Measurements from ENCODE around the gene PARD6B.
"Not testable (repeated sequence)": the region's sequence is repeated elsewhere in the genome, so short reads cannot be mapped to it uniquely, and the experiment has no call there.

The PARD6B gene

GRCh38 chr20:50774515-50774914 lies 43.1 kb downstream of the PARD6B start:
- ATAC-seq (no peak), DNase-seq (no peak)

- ATAC-seq (no peak), DNase-seq (no peak)
Observed at GRCh38 chr20:50776122-50776817, 44.9 kb downstream of the PARD6B start.

DNA sequence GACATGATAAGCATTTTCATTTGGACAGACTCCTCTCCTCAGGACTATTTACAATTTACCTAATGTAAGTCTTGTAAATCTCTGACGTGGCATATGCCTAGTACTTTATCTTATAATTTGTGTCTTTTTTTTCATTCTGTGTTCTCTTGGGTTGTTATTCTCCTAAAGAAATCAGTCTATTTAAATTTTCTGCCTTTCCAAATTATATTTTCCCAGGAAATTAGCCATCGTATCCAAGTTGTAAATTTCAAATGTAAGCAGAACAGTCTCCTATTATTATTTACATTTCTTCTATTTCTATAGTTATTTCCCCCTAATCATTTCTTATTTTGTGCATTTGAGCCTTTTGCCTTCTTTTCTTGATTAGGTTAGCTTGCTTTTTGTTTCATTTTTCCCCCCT lies 46.0 kb downstream of the PARD6B start:
- DNase-seq (no peak), ATAC-seq (no peak)

- ATAC-seq, DNase-seq: not testable (repeated sequence)
Observed at GRCh38 chr20:50778994-50779393, 47.6 kb downstream of the PARD6B start.

DNA sequence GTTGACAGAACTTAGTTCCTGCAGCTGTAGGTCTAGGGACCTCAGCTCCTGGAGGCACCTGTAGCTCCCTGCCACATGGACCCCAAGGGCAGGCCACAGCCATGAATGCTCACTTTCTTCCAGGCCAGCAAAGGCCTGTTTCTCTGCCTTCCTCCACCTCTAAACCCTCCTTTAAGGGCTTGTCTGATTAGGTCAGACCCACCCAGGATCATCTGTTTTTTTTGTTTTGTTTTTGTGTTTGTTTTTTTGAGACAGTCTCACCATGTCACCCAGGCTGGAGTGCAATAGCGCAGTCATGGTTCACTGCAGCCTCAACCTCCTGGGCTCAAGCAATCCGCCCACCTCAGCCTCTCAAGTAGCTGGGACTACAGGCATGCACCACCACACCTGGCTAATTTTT lies 52.0 kb downstream of the PARD6B start:
- no peak for ATAC-seq

GRCh38 chr20:50783903-50784302 lies 52.5 kb downstream of the PARD6B start:
- ATAC-seq: no peak

More for the DNA sequence above, 52.0 kb downstream of the PARD6B start:
- no peak for DNase-seq

DNA sequence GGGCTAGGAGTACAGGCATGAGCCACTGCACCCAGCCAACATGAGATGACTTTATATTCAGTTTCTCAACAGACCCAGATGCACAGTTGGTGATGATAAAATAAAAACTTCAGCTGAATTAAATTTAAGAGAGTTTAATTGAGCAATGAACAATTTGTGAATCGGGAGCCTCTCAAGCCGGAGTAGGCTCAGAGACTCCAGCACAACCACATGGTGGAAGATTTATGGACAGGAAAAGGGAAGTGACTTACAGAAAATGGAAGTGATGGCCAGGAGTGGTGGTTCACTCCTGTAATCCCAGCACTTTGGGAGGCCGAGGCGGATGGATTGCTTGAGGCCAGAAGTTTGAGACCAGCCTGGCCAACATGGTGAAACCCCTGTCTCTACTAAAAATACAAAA lies 53.1 kb downstream of the PARD6B start:
- ATAC-seq (no peak), DNase-seq (no peak)

More at GRCh38 chr20:50783903-50784302, 52.5 kb downstream of the PARD6B start:
- no peak for DNase-seq

- ATAC-seq (no peak), DNase-seq (no peak)
Observed at GRCh38 chr20:50786703-50787102, 55.3 kb downstream of the PARD6B start.

- ATAC-seq (no peak), DNase-seq (no peak)
Observed at GRCh38 chr20:50787181-50787580, 55.8 kb downstream of the PARD6B start.

GRCh38 chr20:50788045-50788991 lies 56.9 kb downstream of the PARD6B start:
- ATAC-seq (no peak), DNase-seq (no peak)

DNA sequence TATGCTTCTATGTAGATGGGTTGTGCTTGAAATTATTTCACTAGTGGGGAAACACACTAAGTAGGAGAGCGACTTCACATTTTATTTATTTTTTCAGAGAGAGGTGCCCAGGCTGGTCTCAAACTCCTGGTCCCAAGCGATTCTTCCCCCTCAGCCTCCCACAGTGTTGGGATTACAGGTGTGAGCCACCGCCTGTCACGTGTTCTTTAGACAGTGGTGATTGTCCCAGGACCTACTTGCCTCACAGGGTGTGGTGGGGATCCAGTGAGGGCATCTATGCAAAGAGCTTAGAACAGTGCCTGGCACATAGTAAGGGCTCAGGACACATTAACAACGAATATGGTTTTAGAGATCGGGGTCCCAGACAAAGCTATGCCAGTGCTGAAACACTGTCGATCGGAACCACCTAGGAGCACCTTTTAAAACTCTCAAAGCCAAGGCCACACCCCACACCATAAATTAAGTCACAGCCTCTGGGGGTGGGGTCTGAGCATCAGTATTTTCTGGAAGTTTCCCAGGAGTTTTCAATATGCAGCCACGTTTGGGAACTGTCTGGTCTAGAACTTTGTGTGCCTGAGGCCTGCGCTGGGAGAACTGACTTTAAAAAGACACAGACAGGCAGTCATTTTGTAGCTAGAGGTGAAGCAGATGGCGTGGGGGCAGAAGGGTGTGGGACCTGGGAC lies 58.7 kb downstream of the PARD6B start:
- DNase-seq (no peak), ATAC-seq (no peak)

DNA sequence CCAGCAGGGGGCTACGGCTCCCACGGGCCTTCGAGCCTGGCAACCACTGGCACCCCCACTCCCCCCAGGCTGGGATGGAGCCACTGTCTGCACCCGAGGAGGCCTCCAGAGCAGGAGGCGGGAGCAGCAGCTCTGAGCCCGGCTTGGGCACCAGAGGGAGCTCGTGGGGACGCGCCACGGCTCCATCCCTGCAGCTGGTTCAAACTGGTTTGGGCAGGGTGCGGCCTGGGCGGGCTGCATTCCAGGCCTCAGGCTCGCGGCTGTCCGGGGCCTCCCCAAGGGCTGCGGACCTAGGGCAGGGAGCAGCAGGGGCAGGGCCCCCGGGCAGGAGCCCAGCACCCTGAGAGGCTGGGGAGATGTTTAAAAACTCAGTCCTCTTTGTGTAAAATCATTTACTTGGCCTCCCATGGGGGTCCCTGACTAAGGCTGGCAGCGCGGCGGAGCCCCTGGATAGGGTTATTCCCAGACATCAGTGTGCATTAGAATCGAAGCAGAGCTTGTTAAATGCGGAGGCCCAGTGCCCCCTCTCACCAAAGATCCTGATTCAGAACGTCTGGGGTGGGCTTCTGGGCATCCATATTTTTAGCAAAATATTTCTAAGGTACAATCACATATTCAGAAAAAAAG lies 59.4 kb downstream of the PARD6B start:
- peak; percentile 86 for ATAC-seq

GRCh38 chr20:50792708-50793574 lies 61.6 kb downstream of the PARD6B start:
- ATAC-seq (no peak), DNase-seq (no peak)

More for the DNA sequence above, 59.4 kb downstream of the PARD6B start:
- DNase-seq: peak; percentile 87

GRCh38 chr20:50793575-50794016 lies 62.2 kb downstream of the PARD6B start:
- not testable (repeated sequence) for ATAC-seq
- peak; percentile 61 for DNase-seq

- ATAC-seq (peak; percentile 3), DNase-seq (peak; percentile 27)
Observed at GRCh38 chr20:50794181-50794845, 62.9 kb downstream of the PARD6B start.

DNA sequence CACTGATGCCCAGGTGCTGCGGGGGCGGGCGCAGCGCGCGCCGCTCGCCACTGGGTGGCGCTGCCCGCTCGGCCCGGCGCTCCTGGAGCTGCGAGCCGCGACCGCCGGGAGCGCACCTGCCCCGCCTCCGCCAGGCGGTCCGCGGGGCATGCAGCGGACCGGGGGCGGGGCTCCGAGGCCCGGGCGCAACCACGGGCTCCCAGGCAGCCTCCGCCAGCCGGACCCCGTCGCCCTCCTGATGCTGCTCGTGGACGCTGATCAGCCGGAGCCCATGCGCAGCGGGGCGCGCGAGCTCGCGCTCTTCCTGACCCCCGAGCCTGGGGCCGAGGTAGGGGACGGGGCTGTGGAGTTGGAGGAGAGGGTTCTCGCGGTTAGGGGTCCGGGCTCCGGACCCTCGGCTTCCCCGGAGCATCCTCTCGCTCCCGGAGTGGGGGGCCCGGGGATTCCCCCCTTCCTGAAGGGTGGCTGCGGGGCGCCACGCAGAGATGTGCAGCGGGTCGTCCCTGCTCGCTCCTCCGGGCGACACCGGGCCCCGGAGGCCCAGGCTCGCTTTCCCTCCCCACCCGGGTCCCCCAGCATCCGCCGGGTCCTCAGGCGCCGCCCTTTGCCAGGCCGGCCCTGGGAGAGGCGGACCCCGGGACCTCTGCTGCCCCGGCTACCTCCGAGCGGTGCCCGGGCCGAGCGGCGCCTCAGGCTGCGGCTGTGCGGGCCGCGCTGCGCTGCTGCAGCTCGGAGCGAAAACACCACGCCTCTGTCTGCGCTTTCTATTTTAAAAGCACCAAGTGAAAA lies 63.7 kb downstream of the PARD6B start, which contains the start of gene BCAS4:
Gene BCAS4 (plus strand): TSS at position 216 of the 789 bp plus-strand sequence. CDS start 23 bp downstream, at position 239.
- ATAC-seq (peak; percentile 79), DNase-seq (peak; percentile 87)

DNA sequence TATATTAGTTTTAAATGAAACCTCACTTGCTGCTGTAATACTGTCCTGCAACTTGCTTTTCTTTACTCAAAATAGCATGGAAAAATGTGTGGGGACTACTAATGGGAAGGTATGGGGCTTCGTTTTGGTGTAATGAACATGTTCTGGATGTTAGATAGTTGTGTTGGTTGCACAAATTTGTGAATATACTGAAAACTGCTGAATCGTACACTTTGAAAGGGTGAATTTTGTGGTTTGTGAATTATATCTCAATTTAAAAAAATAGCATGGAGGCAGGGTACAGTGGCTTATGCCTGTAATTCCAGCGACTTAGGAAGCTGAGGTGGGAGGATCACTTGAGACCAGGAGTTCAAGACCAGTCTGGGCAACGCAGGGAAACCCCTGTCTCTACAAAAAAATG lies 65.8 kb downstream of the PARD6B start:
- no peak for ATAC-seq
- no peak for DNase-seq

- DNase-seq (no peak), ATAC-seq (no peak)
Observed at GRCh38 chr20:50798650-50799049, 67.3 kb downstream of the PARD6B start.

GRCh38 chr20:50799176-50799889 lies 68.0 kb downstream of the PARD6B start:
- DNase-seq (no peak), ATAC-seq (no peak)

All from stimulated activated naive CD8-positive, alpha-beta T cell treated with anti-CD3 and anti-CD28 coated beads, Interleukin-15, Interleukin-2, amounts not matched to agents 100 U/mL and 50 U/mL, for 24 hours (primary cell).